Common myeloid progenitor, CD34-positive (primary cell): ENCODE data around the gene FAIM.
"Not testable (repeated sequence)": the region's sequence is repeated elsewhere in the genome, so short reads cannot be mapped to it uniquely, and the experiment has no call there.

Source experiments
- CTCF ChIA-PET: fragments of 350-600 bp; sonication (Branson Sonifier 250); formaldehyde crosslinking; loops from one replicate; lab custom pipeline; 2021; ENCODE audit warnings: antibody characterized with exemption; lab: Charles Lee
- POLR2A ChIA-PET: fragments of 350-600 bp; sonication (Branson Sonifier 250); formaldehyde crosslinking; loops from one replicate; lab custom pipeline; 2021; ENCODE audit warnings: antibody characterized with exemption; lab: Charles Lee
- DNase-seq, 3 donors: peaks; one replicate each; pipeline versions ENCODE4 v3.0.0 to v3.0.0-alpha.2; 2013
- H3K27ac ChIP-seq, 2 experiments: 1 replicate in 1 of 2; 2 replicates in 1 of 2; pipeline ENCODE4 v1.7.0; 2013; ENCODE audit warnings: inconsistent platforms in 2 of 2, low read length in 2 of 2, mild to moderate bottlenecking in 2 of 2, low read depth in 1 of 2, moderate library complexity in 1 of 2; ENCODE audit not compliant: severe bottlenecking in 2 of 2, insufficient read depth in 1 of 2, poor library complexity in 1 of 2
- H3K27me3 ChIP-seq, 5 experiments: replicated peaks in 2 of 5; 1 replicate in 3 of 5; 2 replicates in 2 of 5; pipeline versions ENCODE4 v1.6.1 to v1.7.0; 2013; ENCODE audit warnings: low read length in 4 of 5, mild to moderate bottlenecking in 2 of 5, moderate library complexity in 2 of 5, inconsistent platforms in 1 of 5; ENCODE audit not compliant: insufficient read depth in 5 of 5, control insufficient read depth in 4 of 5
- H3K36me3 ChIP-seq, 4 experiments: 1 replicate in 2 of 4; 2 replicates in 2 of 4; pipeline versions ENCODE4 v1.6.1 to v1.7.0; 2013; ENCODE audit warnings: low read length in 3 of 4, control low read depth in 1 of 4, mild to moderate bottlenecking in 1 of 4; ENCODE audit not compliant: control insufficient read depth in 4 of 4, insufficient read depth in 4 of 4
- H3K4me1 ChIP-seq, 4 experiments: 1 replicate in 3 of 4; 2 replicates in 1 of 4; pipeline versions ENCODE4 v1.6.1 to v1.7.1; 2013; ENCODE audit warnings: low read length in 3 of 4, mild to moderate bottlenecking in 3 of 4, control low read depth in 1 of 4, inconsistent platforms in 1 of 4, moderate library complexity in 1 of 4; ENCODE audit not compliant: control insufficient read depth in 4 of 4, insufficient read depth in 4 of 4; ENCODE audit errors: control extremely low read depth in 1 of 4
- H3K4me3 ChIP-seq, 7 experiments: 1 replicate in 4 of 7; 2 replicates in 3 of 7; pipeline versions ENCODE4 v1.5.1 to v1.7.0; 2013; ENCODE audit warnings: mild to moderate bottlenecking in 7 of 7, low read length in 6 of 7, moderate library complexity in 6 of 7, inconsistent platforms in 2 of 7, low read depth in 2 of 7, control low read depth in 1 of 7; ENCODE audit not compliant: insufficient read depth in 4 of 7, control insufficient read depth in 1 of 7; ENCODE audit errors: extremely low read depth in 1 of 7
- H3K9me3 ChIP-seq, 5 experiments: 1 replicate in 4 of 5; 2 replicates in 1 of 5; pipeline versions ENCODE4 v1.6.1 to v1.7.1; 2013; ENCODE audit warnings: low read length in 4 of 5, mild to moderate bottlenecking in 2 of 5, inconsistent platforms in 1 of 5, low read depth in 1 of 5, moderate library complexity in 1 of 5; ENCODE audit not compliant: control insufficient read depth in 4 of 5, insufficient read depth in 2 of 5; ENCODE audit errors: control extremely low read depth in 1 of 5
- WGBS: methylation state at CpG from one replicate; pipeline ENCODE4 v1.1.5; 2013; ENCODE audit not compliant: insufficient coverage; 5-methylcytosine and 5-hydroxymethylcytosine counted together

Gene FAIM

DNA sequence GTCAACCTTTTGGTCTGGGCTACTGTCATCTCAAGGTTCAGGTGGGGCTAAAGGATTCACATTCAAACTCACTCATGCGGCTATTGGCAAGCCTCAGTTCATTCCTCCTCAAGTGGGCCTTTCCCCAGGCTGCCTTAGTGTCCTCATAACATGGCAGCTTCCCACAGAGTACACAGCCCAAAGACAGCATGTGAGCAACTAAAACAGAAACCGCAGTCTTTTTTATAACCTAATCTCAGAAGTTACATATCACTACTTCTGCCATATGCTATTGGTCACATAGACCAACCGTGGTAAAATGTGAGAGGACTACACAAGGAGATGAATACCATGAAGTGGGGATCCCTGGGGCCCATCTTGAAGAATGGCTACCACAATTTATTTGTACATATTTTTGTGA lies 10.0 kb upstream of the FAIM start:
- ChIA-PET POLR2A (no interaction called here), CTCF (interaction anchor here (1.0 to 2.0 kb wide), 5 partner anchors 313 to 329 kb away, joined by 3 to 6 read pairs (median 4); no protein-coding TSS in a partner anchor)
- H3K36me3 ChIP-seq, result no peaks in the 10 kb centered on the region
- H3K9me3 ChIP-seq, result peaks cover 0 to 15% (median 7%) of the 10 kb centered on the region in 5 experiments
- H3K27me3 ChIP-seq, result no peaks in the 10 kb centered on the region
- peaks cover 3 to 21% (median 17%) of the 10 kb centered on the region in 4 experiments for H3K4me1 ChIP-seq
- H3K4me3 ChIP-seq, result no peak overlapping the region
- WGBS, result 89% methylated on average over 2 of the region's 3 CpGs
- H3K27ac ChIP-seq, result no peak overlapping the region
- no peak for DNase-seq

DNA sequence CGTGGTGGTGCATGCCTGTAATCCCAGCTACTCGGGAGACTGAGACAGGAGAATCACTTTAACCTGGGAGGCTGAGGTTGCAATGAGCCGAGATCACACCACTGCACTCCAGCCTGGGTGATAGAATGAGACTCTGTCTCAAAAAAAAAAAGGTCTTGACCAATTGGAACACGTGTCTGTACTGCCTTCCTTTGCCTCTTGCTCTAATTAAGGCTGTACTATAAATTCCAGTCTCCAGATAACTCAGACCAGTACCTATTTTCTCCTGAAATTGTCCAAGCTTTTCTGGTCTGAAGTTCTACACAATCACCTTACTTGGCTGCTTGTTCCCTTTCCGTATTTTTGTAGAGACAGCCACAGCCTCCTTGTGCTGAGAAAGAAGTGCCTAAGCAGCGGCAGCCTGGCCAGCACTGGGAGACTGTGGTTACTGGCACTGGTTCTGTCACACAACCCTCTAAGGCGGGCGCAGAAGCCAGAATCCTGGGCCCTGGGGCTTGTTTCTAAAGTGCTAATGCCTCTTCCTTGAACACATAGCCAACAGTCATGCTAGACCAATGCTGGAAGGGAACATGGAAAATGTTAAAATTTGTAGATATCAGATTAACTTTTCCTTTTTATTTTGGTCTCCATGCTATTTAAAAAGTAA lies 8.3 kb upstream of the FAIM start:
- no peak overlapping the region for H3K4me3 ChIP-seq
- H3K4me1 ChIP-seq, result peaks cover 0 to 8% (median 6%) of the 10 kb centered on the region in 4 experiments
- peak in 2 of 3 donors; percentile 23 to 29 for DNase-seq
- H3K36me3 ChIP-seq, result no peaks in the 10 kb centered on the region
- CTCF ChIA-PET, result interaction anchor here (0.6 to 1.5 kb wide), 4 partner anchors 312 to 348 kb away, joined by 3 to 4 read pairs (median 4); no protein-coding TSS in a partner anchor
- peaks cover 0 to 15% (median 7%) of the 10 kb centered on the region in 5 experiments for H3K9me3 ChIP-seq
- WGBS, result 33% methylated on average over 5 of the region's 8 CpGs
- no peaks in the 10 kb centered on the region for H3K27me3 ChIP-seq
- POLR2A ChIA-PET, result interaction anchor here (0.6 kb wide), 1 partner anchor 345 kb away, joined by 4 read pairs; no protein-coding TSS in a partner anchor
- H3K27ac ChIP-seq, result no peak overlapping the region

DNA sequence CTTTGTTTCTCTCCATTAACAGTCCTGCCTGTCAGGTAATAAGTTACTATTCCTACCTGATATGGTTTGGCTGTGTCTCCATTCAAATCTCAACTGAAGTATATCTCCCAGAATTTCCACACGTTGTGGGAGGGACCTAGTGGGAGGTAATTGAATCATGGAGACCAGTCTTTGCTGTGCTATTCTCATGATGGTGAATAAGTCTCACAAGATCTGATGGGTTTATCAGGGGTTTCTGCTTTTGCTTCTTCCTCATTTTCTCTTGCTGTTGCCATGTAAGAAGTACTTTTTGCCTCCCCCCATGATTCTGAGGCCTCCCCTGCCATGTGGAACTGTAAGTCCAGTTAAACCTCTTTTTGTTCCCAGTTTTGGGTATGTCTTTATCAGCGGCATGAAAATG lies 6.9 kb upstream of the FAIM start:
- H3K27me3 ChIP-seq, H3K4me1 ChIP-seq, CTCF ChIA-PET, H3K27ac ChIP-seq, H3K36me3 ChIP-seq, POLR2A ChIA-PET, H3K4me3 ChIP-seq: not testable (repeated sequence)
- H3K9me3 ChIP-seq, result peaks cover 0 to 15% (median 7%) of the 10 kb centered on the region in 5 experiments
- peak in 2 of 3 donors; percentile 40 to 48 for DNase-seq
- WGBS, result 100% methylated on average over 1 of the region's 2 CpGs

DNA sequence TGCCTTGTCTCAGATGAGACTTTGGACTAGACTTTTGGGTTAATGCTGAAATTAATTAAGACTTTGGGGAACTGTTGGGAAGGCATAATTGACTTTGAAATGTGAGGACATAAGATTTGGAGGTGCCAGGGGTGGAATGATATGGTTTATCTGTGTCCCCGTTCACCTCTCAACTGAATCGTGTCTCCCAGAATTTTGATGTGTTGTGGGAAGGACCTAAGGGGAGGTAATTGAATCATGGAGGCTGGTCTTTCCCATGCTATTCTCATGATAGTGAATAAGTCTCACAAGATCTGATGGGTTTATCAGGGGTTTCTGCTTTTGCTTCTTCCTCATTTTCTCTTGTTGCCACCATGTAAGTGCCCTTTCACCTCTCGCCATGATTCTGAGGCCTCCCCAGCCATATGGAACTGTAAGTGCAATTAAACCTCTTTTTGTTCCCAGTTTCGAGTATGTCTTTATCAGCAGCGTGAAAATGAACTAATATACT lies 4.4 kb upstream of the FAIM start:
- POLR2A ChIA-PET, CTCF ChIA-PET, H3K4me3 ChIP-seq, H3K36me3 ChIP-seq, DNase-seq, H3K27ac ChIP-seq, H3K9me3 ChIP-seq, H3K27me3 ChIP-seq: not testable (repeated sequence)
- 100% methylated on average over 3 of the region's 5 CpGs for WGBS
- peaks cover 0 to 10% (median 8%) of the 10 kb centered on the region in 4 experiments for H3K4me1 ChIP-seq

DNA sequence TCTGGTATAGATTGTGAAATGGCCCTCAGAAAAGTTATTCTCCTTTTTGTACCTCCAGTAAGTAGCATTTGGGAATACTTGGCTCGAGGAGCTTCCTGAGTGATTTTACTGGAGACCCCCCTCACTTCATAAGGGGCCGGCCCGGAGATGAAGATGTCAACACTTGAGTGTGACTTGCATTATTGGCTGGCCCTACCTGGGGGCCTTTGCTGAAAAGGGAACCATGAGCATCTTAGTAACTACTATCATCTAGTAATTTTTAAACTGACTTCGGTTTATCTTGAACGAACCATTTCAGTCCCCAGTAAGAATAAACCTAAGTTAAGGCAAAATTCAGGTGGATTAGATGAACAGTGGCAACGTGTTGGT lies 1.3 kb downstream of the FAIM start:
- ChIA-PET POLR2A (interaction anchor here (2.9 kb wide), 1 partner anchor 15 kb away, joined by 11 read pairs; the partner anchor contains the start of gene CEP70), CTCF (interaction anchor here (0.9 to 3.9 kb wide), 3 partner anchors 16 to 77 kb away, joined by 3 to 17 read pairs (median 6); partner anchors contain the start of gene CEP70)
- no peak for DNase-seq
- Histone ChIP-seq H3K36me3 (no peaks in the 10 kb centered on the region), H3K27ac (no peak overlapping the region), H3K4me1 (peaks cover 0 to 17% (median 14%) of the 10 kb centered on the region in 4 experiments), H3K27me3 (no peaks in the 10 kb centered on the region), H3K4me3 (peak overlapping the region in 5 of 7 experiments; percentile 69 to 87 (median 78)), H3K9me3 (no peaks in the 10 kb centered on the region)
- 30% methylated on average over 3 of the region's 6 CpGs for WGBS

DNA sequence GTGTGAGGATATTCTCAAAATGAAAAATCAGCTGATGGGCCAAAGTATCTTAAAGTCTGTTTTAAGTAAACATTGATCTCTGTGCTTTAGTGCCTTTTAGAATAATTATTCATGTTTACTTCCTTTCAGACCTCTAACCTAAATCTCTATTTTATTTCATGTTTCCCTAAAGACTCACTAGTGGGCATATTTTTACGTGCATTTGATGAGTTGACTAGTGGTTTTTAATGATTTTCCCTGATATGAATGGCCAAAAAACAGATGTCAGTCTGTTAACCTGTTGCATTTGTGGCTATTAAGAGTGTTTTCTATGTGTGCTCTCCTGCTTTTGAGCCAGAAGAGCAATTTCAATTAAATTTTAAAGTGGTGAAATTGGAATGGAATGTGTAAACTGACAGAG lies 6.9 kb downstream of the FAIM start:
- Histone ChIP-seq H3K36me3 (no peaks in the 10 kb centered on the region), H3K27ac (no peak overlapping the region), H3K4me3 (no peak overlapping the region), H3K4me1 (no peaks in the 10 kb centered on the region), H3K27me3 (no peaks in the 10 kb centered on the region), H3K9me3 (no peaks in the 10 kb centered on the region)
- 40% methylated on average over 1 of the region's 1 CpG for WGBS
- no peak for DNase-seq
- POLR2A ChIA-PET, result no interaction called here
- CTCF ChIA-PET, result no interaction called here

DNA sequence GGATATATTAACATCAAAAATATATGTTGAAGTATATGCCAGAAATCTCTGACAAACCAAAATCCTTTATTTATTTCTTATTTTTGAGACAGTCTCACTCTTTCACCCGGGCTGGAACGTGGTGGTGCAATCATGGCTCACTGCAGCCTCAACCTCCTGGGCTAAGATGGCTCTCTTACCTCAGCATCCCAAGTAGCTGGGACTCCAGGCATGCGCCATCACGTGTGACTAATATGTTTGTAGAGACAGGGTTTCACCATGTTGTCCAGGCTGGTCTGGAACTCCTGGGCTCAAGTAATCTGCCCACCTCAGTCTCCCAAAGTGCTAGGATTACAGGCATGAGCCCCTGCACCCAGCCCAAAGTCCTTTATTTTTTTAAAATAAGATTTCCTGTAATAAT lies 11.9 kb downstream of the FAIM start:
- no peak for DNase-seq
- ChIA-PET CTCF (interaction anchor here (0.9 to 1.3 kb wide), 2 partner anchors 26 to 157 kb away, joined by 3 read pairs; partner anchors contain the start of gene CEP70), POLR2A (no interaction called here)
- Histone ChIP-seq H3K4me1 (no peaks in the 10 kb centered on the region), H3K27ac (no peak overlapping the region), H3K36me3 (peaks cover 0 to 4% (median 0%) of the 10 kb centered on the region in 4 experiments), H3K9me3 (no peaks in the 10 kb centered on the region), H3K27me3 (no peaks in the 10 kb centered on the region), H3K4me3 (no peak overlapping the region)
- whole genome bisulfite sequencing, result 97% methylated on average over 4 of the region's 4 CpGs
